HG03378 (cell line): Measurements from ENCODE around the gene TMPRSS15.

Source experiments
- ATAC-seq: cut with Tn5 transposase; IDR thresholded peaks from one replicate; pipeline ENCODE4 v1.9.1; 2021; ENCODE audit warnings: mild to moderate bottlenecking, moderate library complexity; ENCODE audit not compliant: unreplicated experiment

TMPRSS15 gene

DNA sequence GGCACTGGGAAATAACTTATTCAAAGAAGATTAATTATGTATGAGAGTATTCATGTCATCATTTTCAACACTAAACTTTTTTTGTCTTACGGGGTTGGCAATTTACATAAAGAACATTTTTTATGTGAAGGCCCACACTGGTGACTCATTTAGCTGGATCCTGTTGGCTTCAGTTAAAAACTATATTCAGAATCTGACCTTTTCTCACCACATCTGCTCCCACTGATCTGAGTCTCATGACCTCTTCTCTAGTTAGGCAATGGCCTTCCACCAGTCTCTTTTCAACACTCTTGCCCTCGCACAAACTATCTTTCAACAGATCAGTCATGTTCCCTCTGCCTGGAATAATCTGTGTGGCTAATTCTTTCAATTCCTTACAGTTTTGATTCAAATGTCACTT is 53.4 kb downstream of the TMPRSS15 start:
- ATAC-seq: no peak

GRCh38 chr21:18349468-18349867 is 54.1 kb downstream of the TMPRSS15 start:
- ATAC-seq: no peak

DNA sequence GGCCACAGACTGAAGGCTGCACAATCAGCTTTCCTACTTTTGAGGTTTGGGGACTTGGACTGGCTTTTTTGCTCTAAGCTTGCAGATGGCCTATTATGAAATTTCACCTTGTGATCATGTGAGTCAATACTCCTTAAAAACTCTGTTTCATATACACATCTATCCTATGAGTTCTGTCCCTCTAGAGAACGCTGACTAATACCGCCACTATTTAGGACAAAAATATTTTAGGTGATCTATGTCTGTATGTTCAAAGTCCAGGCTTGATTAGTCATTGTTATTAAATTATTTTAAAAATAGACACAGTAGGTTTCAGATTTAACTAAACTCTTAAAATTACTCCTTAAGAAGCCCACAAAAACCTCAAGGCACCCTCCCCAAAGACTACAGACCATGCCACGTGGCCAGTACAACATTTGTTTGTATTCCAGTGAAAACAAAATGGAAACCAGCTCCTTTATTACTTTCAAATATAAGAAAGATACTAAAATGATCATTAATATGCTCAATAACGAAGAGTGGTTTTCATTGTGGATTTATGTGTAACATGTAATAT is 63.1 kb downstream of the TMPRSS15 start:
- ATAC-seq: no peak

DNA sequence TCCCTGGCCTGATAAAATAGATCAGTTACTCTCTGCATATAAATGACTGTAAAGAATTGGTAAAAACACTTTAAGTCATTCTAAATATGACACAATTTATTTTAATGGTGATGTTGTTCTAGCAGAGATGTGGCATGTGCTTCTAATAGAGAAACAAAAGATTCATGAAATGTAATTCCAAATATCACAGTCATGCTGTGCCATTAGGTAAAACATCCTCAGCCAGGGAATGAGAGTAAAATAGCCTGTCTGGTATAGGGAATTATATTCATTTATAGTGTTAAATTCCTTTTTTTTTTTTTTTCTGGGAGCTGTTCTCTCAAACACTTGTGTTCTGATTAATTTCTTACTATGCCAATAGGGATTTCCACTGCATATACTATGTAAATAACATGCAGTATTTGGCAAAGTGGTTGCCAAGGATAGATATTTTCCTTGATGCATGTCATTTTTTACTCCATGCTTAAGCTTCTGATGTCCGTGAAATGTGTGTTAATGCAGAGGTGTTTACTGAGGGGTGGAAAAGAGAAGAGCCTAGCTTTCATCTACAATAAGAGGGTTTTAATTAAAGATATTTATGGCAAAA is 67.8 kb downstream of the TMPRSS15 start:
- no peak for ATAC-seq

GRCh38 chr21:18334066-18334465 is 69.5 kb downstream of the TMPRSS15 start:
- ATAC-seq: no peak

- no peak for ATAC-seq
Observed at GRCh38 chr21:18318156-18318555, 85.4 kb downstream of the TMPRSS15 start.

GRCh38 chr21:18298228-18298627 is 105.4 kb downstream of the TMPRSS15 start:
- ATAC-seq: no peak

- ATAC-seq: no peak
Observed at GRCh38 chr21:18294100-18294499, 109.5 kb downstream of the TMPRSS15 start.

- no peak for ATAC-seq
Observed at GRCh38 chr21:18289876-18290275, 113.7 kb downstream of the TMPRSS15 start.

GRCh38 chr21:18285379-18285778 is 118.2 kb downstream of the TMPRSS15 start:
- ATAC-seq: no peak

- ATAC-seq: no peak
Observed at GRCh38 chr21:18275781-18276180, 127.8 kb downstream of the TMPRSS15 start.

- no peak for ATAC-seq
Observed at GRCh38 chr21:18274370-18274769, 129.2 kb downstream of the TMPRSS15 start.

- ATAC-seq: no peak
Observed at GRCh38 chr21:18273400-18273799, 130.2 kb downstream of the TMPRSS15 start.

GRCh38 chr21:18269856-18270255 is 133.7 kb downstream of the TMPRSS15 start:
- no peak for ATAC-seq

DNA sequence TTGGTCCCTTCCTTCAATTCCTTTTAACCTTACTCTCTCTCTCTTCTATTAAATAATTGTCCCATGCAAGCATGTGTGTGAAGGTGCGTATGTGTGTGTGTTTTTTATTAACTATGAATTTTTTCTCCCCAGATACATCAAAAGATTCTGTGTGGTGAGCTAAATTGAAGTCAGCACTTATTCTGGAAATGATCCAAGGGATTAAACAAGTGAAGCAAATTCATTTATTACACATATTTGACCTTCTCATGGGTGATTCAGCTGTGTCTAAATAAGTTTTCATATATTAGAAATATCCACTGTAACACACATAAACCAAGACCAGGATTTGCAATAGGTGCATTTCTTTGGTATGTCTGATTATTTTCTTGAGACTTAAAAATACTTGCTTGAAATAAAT is 134.7 kb downstream of the TMPRSS15 start:
- ATAC-seq: no peak

DNA sequence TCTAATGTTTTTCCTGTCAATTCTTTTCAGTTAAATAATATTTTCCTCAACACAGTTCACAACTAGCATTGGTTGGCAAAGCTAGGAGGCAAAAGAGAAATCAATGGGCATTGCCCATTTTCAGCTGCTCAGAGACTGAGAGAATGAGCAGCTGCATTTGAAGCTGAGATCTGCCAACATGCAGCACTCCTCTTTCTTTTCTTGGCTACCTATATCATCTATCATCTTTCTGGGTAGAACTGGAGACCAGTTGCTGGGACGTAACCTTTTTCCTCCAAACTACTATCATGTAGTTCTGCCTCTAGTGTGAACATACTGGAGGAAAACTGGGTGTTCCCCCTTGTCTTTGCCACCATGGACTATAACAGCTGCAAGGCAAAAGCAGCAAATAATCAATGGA is 136.1 kb downstream of the TMPRSS15 start:
- no peak for ATAC-seq

DNA sequence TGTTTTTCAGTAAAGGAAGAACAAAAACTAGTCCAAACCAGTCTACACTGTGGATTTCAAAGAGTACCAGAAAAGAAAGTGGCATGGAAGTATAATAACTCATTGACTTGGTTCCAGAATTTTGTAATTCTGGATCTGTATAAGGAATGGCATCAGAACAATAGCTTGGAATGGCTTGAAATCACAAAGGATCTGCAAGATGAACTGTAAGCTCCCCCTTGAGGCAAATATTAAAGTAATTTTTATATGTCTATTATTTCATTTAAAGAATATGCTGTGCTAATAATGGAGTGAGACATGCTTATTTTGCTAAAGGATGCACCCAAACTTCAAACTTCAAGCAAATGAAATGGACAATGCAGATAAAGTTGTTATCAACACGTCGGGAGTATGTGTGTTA is 137.6 kb downstream of the TMPRSS15 start:
- no peak for ATAC-seq

GRCh38 chr21:18253799-18254198 is 149.8 kb downstream of the TMPRSS15 start:
- ATAC-seq: no peak

DNA sequence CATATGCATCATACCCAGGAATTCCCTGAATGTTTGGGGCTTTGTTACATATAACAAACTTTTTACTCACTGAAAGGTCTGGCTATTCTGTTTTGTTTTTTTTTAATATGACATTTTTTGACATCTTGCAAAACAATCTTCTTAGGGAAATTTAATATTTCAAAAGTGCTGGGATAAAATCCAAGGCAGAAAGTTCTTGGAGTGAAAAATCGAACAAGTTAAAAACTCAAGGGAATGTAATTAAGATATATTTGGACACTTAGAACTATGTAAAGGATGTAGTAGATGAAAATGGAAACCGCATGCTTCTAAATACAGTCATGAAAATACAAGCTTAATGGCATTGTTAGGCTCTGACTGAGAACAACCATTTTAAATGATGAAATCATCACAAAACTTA is 150.4 kb downstream of the TMPRSS15 start:
- no peak for ATAC-seq

GRCh38 chr21:18252680-18253079 is 150.9 kb downstream of the TMPRSS15 start:
- ATAC-seq: no peak

- ATAC-seq: no peak
Observed at GRCh38 chr21:18252256-18252655, 151.3 kb downstream of the TMPRSS15 start.

DNA sequence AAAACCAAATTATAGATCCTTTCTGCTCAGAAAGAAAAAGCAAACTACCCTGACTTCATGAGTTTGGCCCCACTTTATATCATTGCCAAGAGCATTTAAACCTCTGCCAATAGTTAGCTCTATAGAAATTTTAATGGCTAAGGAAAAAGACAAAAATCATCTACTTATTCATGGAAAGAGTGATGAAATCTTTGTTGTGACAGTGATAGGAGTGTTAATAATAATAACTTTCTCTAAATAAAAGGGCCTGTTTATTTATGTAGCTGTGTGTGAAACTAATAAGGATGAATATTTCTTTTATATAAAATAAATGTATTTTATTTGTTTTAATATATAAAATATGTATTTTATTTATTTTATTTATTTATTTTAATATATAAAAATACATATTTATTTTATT is 152.5 kb downstream of the TMPRSS15 start:
- ATAC-seq: no peak

GRCh38 chr21:18249672-18250071 is 153.9 kb downstream of the TMPRSS15 start:
- no peak for ATAC-seq
